GM10266 (cell line): ENCODE measurements around the gene CXorf65.

Experiments
- DNase-seq: peaks from one replicate; pipeline ENCODE4 v3.0.0; 2012; ENCODE audit errors: extremely low spot score
- TF ChIP-seq, protein P1 (sequence below): IDR thresholded peaks from 2 replicates; pipeline ENCODE4 v1.5.1; 2012; ENCODE audit warnings: mild to moderate bottlenecking, low read depth; ENCODE audit not compliant: control insufficient read depth, insufficient read depth; ENCODE audit errors: missing control alignments

The CXorf65 gene

DNA sequence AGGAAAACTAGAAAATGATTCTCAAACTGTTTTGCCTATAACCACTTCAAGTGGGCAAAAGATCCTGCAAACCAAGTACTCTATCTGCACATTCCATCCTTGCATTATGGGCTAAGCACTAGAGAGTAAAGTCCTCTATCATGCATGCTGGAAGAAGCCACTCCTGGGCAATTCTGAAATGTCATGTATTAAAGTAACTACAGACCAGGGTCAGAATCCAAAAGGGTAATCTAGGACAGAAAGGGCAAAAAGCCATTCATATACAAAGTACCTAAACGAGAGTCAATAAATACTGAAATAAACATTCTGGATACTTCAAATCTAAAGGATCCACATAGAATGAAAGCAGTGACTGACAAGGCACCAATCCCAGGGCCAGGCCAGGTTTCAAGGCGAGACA, 39.5 kb downstream of the CXorf65 start:
- TF ChIP-seq, protein P1, sequence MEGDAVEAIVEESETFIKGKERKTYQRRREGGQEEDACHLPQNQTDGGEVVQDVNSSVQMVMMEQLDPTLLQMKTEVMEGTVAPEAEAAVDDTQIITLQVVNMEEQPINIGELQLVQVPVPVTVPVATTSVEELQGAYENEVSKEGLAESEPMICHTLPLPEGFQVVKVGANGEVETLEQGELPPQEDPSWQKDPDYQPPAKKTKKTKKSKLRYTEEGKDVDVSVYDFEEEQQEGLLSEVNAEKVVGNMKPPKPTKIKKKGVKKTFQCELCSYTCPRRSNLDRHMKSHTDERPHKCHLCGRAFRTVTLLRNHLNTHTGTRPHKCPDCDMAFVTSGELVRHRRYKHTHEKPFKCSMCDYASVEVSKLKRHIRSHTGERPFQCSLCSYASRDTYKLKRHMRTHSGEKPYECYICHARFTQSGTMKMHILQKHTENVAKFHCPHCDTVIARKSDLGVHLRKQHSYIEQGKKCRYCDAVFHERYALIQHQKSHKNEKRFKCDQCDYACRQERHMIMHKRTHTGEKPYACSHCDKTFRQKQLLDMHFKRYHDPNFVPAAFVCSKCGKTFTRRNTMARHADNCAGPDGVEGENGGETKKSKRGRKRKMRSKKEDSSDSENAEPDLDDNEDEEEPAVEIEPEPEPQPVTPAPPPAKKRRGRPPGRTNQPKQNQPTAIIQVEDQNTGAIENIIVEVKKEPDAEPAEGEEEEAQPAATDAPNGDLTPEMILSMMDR, result no peak
- no peak for DNase-seq

- DNase-seq, result no peak
- TF ChIP-seq, protein P1, result no peak
Measured at GRCh38 chrX:71060127-71060526, 46.4 kb downstream of the CXorf65 start.

DNA sequence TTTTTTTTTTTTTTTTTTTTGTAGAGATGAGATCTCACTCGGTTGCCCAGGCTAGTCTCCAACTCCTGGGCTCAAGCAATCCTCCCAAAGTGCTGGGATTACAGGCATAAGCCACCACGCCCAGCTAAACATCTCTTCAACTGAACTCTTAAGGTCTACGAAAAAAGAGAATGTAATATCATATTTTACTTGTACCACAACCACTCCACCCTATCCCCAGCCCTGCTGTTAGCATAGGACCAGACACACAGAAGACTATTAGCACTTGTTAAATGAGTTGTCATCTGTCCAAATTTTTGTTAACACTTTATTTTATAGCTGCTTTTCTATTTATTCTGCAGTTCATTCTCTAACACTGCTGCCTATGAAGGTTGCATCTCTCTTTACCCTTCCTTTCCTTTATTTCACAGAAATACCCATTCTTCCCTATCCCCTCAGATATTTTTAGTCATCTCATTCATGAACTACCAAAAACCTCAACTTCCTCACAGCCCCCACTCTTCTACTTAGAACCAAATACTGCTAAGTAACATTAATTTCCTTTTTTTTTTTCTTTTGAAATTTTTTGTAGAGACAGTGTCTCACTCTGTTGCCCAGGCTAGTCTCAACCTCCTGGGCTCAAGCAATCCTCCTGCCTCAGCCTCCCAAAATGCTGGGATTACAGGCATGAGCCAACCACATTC, 48.6 kb downstream of the CXorf65 start:
- TF ChIP-seq, protein P1, result no peak
- DNase-seq, result no peak

- DNase-seq, result no peak
- TF ChIP-seq, protein P1, result no peak
Measured at GRCh38 chrX:71056867-71057266, 49.7 kb downstream of the CXorf65 start.
